ENCODE data around the gene NUDT5. TPM values are rescaled to one million over a fixed set of nuclear protein-coding genes. Genes with fewer than 3 reads are reported as not detected.

Gene NUDT5
- total and polyA plus RNA-seq, 2 of the 13 experiments (the other 11 are each of a cell fraction or from before 2014, with no cell fraction given), result 79.6 to 134 TPM

GRCh38 chr10:12129222-12130111, 66.2 kb downstream of the NUDT5 start, which contains the start of gene SEC61A2 (continued):
- TF ChIP-seq RXRB (CRISPR knock-in tag; IDR thresholded peaks at IDR 0.05; ENCODE audit: borderline replicate concordance) (no peak), STAT5B (CRISPR knock-in tag; IDR thresholded peaks at IDR 0.05) (no peak), SRSF9 (IDR thresholded peaks at IDR 0.05; ENCODE audit: borderline replicate concordance, insufficient read depth, low read depth, low read length, poor library complexity, severe bottlenecking) (no peak), TBX3 (IDR thresholded peaks at IDR 0.05; ENCODE audit: borderline replicate concordance) (no peak), SMYD3 (CRISPR knock-in tag; IDR thresholded peaks at IDR 0.05) (no peak), BCL6 (CRISPR knock-in tag; IDR thresholded peaks at IDR 0.05) (no peak), AGO1 (IDR thresholded peaks at IDR 0.05; ENCODE audit: low read depth, low read length, poor library complexity, severe bottlenecking) (no peak), ZNF547 (CRISPR knock-in tag; IDR thresholded peaks at IDR 0.05) (0 out of 2 replicates have a peak, but pooled peaks have one; percentile 55), EZH2 (conservative IDR thresholded peaks at IDR 0.05; ENCODE audit: low read depth, low read length) (no peak), ZMYM3 (CRISPR knock-in tag; IDR thresholded peaks at IDR 0.05) (no peak; the same call in 1 of the 2 replicates), ZNF251 (CRISPR knock-in tag; IDR thresholded peaks at IDR 0.05) (no peak), MATR3 (CRISPR knock-in tag; IDR thresholded peaks at IDR 0.05) (no peak), ZNF121 (CRISPR knock-in tag; IDR thresholded peaks at IDR 0.05) (peak; percentile 17; the same call in 1 of the 2 replicates), PHF8 (CRISPR knock-in tag; IDR thresholded peaks at IDR 0.05) (peak; percentile 92), ZNF331 (CRISPR knock-in tag; IDR thresholded peaks at IDR 0.05) (no peak), PRMT3 (CRISPR knock-in tag; IDR thresholded peaks at IDR 0.05; ENCODE audit: borderline replicate concordance, low read depth) (no peak), ZNF691 (CRISPR knock-in tag; IDR thresholded peaks at IDR 0.05; ENCODE audit: borderline replicate concordance, low read depth) (no peak), ZFY (CRISPR knock-in tag; IDR thresholded peaks at IDR 0.05) (peak; percentile 93)
- TF ChIP-seq, protein P1, sequence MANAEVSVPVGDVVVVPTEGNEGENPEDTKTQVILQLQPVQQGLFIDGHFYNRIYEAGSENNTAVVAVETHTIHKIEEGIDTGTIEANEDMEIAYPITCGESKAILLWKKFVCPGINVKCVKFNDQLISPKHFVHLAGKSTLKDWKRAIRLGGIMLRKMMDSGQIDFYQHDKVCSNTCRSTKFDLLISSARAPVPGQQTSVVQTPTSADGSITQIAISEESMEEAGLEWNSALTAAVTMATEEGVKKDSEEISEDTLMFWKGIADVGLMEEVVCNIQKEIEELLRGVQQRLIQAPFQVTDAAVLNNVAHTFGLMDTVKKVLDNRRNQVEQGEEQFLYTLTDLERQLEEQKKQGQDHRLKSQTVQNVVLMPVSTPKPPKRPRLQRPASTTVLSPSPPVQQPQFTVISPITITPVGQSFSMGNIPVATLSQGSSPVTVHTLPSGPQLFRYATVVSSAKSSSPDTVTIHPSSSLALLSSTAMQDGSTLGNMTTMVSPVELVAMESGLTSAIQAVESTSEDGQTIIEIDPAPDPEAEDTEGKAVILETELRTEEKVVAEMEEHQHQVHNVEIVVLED (CRISPR knock-in tag; IDR thresholded peaks at IDR 0.05; ENCODE audit: borderline replicate concordance), result no peak
- TF ChIP-seq, protein P2, sequence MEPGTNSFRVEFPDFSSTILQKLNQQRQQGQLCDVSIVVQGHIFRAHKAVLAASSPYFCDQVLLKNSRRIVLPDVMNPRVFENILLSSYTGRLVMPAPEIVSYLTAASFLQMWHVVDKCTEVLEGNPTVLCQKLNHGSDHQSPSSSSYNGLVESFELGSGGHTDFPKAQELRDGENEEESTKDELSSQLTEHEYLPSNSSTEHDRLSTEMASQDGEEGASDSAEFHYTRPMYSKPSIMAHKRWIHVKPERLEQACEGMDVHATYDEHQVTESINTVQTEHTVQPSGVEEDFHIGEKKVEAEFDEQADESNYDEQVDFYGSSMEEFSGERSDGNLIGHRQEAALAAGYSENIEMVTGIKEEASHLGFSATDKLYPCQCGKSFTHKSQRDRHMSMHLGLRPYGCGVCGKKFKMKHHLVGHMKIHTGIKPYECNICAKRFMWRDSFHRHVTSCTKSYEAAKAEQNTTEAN (CRISPR knock-in tag; conservative IDR thresholded peaks at IDR 0.05), result peak; percentile 22; the same call in 1 of the 2 replicates
- TF ChIP-seq, protein P3, sequence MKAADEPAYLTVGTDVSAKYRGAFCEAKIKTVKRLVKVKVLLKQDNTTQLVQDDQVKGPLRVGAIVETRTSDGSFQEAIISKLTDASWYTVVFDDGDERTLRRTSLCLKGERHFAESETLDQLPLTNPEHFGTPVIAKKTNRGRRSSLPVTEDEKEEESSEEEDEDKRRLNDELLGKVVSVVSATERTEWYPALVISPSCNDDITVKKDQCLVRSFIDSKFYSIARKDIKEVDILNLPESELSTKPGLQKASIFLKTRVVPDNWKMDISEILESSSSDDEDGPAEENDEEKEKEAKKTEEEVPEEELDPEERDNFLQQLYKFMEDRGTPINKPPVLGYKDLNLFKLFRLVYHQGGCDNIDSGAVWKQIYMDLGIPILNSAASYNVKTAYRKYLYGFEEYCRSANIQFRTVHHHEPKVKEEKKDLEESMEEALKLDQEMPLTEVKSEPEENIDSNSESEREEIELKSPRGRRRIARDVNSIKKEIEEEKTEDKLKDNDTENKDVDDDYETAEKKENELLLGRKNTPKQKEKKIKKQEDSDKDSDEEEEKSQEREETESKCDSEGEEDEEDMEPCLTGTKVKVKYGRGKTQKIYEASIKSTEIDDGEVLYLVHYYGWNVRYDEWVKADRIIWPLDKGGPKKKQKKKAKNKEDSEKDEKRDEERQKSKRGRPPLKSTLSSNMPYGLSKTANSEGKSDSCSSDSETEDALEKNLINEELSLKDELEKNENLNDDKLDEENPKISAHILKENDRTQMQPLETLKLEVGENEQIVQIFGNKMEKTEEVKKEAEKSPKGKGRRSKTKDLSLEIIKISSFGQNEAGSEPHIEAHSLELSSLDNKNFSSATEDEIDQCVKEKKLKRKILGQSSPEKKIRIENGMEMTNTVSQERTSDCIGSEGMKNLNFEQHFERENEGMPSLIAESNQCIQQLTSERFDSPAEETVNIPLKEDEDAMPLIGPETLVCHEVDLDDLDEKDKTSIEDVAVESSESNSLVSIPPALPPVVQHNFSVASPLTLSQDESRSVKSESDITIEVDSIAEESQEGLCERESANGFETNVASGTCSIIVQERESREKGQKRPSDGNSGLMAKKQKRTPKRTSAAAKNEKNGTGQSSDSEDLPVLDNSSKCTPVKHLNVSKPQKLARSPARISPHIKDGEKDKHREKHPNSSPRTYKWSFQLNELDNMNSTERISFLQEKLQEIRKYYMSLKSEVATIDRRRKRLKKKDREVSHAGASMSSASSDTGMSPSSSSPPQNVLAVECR (CRISPR knock-in tag; IDR thresholded peaks at IDR 0.05; ENCODE audit: borderline replicate concordance), result peak; percentile 74; the same call in 1 of the 2 replicates

Data from HepG2 (cell line).